IMR-90 (cell line): ENCODE measurements around the gene PCDH1. TPM values are rescaled to one million over a fixed set of nuclear protein-coding genes. Genes with fewer than 3 reads are reported as not detected.

Source experiments
- ATAC-seq: fragments of 200-7000 bp; cut with Tn5 transposase; 2 replicates; pipeline ENCODE4 v1.9.1; 2020; ENCODE audit warnings: low read depth, mild to moderate bottlenecking, moderate library complexity
- BruUV-seq: library from RNA; stranded (reverse); fragments of 400-500 nt; replicated peaks from 2 replicates; lab custom pipeline; 2021; lab: Mats Ljungman, UMichigan
- CTCF ChIA-PET: fragments of 300-600 bp; formaldehyde crosslinking; extraction: SDS; loops from one replicate; lab custom pipeline; 2021; ENCODE audit warnings: antibody characterized with exemption; lab: Yijun Ruan, JAX
- POLR2A ChIA-PET: fragments of 300-600 bp; sonication (Branson Sonifier 250); formaldehyde crosslinking; loops from one replicate; lab custom pipeline; 2022; ENCODE audit warnings: antibody characterized with exemption; ENCODE audit not compliant: unreplicated experiment; lab: Charles Lee
- DNase-seq: peaks from one replicate; pipeline ENCODE4 v3.0.0; 2013
- H2AFZ ChIP-seq: replicated peaks from 2 replicates; pipeline ENCODE3; 2013; ENCODE audit warnings: low read length, mild to moderate bottlenecking; ENCODE audit not compliant: poor library complexity
- H2AK5ac ChIP-seq: 2 replicates; pipeline ENCODE4 v1.6.1; 2013; ENCODE audit warnings: low read depth, low read length, inconsistent platforms
- H2AK9ac ChIP-seq: replicated peaks from 2 replicates; pipeline ENCODE3; 2013; ENCODE audit warnings: mild to moderate bottlenecking, low read depth, low read length, moderate library complexity; ENCODE audit not compliant: poor library complexity
- H2BK120ac ChIP-seq: 2 replicates; pipeline ENCODE4 v1.6.1; 2013; ENCODE audit warnings: low read depth, low read length, inconsistent platforms
- H2BK15ac ChIP-seq: 3 replicates; pipeline ENCODE4 v1.6.1; 2013; ENCODE audit warnings: low read depth, low read length, inconsistent platforms
- H2BK20ac ChIP-seq: 2 replicates; pipeline ENCODE4 v1.6.1; 2013; ENCODE audit warnings: low read depth, mild to moderate bottlenecking, inconsistent platforms, low read length, moderate library complexity
- H2BK5ac ChIP-seq: 2 replicates; pipeline ENCODE4 v1.6.1; 2013; ENCODE audit warnings: mild to moderate bottlenecking, low read depth, low read length, inconsistent platforms; ENCODE audit not compliant: poor library complexity, severe bottlenecking
- H3K14ac ChIP-seq: replicated peaks from 2 replicates; pipeline ENCODE4 v1.6.1; 2013; ENCODE audit warnings: low read depth, low read length, inconsistent platforms
- H3K18ac ChIP-seq: 2 replicates; pipeline ENCODE4 v1.6.1; 2013; ENCODE audit warnings: low read depth, low read length, control low read depth
- H3K23ac ChIP-seq: 2 replicates; pipeline ENCODE4 v1.6.1; 2013; ENCODE audit warnings: low read depth, low read length, inconsistent platforms
- H3K27ac ChIP-seq: 2 replicates; pipeline ENCODE4 v1.5.1; 2013; ENCODE audit warnings: mild to moderate bottlenecking, control low read depth, low read length; ENCODE audit not compliant: insufficient read depth
- H3K27me3 ChIP-seq: 2 replicates; pipeline ENCODE4 v1.6.1; 2013; ENCODE audit warnings: low read length; ENCODE audit not compliant: control insufficient read depth, insufficient read depth
- H3K36me3 ChIP-seq: 2 replicates; pipeline ENCODE4 v1.6.1; 2013; ENCODE audit warnings: low read length, mixed read lengths; ENCODE audit not compliant: control insufficient read depth, insufficient read depth
- H3K4ac ChIP-seq: 2 replicates; pipeline ENCODE4 v1.6.1; 2013; ENCODE audit warnings: low read depth, low read length, inconsistent platforms
- H3K4me1 ChIP-seq: 2 replicates; pipeline ENCODE4 v1.6.1; 2013; ENCODE audit warnings: low read length, mixed read lengths; ENCODE audit not compliant: control insufficient read depth, insufficient read depth
- H3K4me2 ChIP-seq: 2 replicates; pipeline ENCODE4 v1.6.1; 2013; ENCODE audit warnings: low read depth, mild to moderate bottlenecking, control low read depth, low read length, moderate library complexity
- H3K4me3 ChIP-seq: 2 replicates; pipeline ENCODE4 v1.5.1; 2013; ENCODE audit warnings: low read depth, mild to moderate bottlenecking, control low read depth, low read length, moderate library complexity; ENCODE audit not compliant: insufficient read depth
- H3K56ac ChIP-seq: 2 replicates; pipeline ENCODE4 v1.6.1; 2013; ENCODE audit warnings: low read length, inconsistent platforms; ENCODE audit not compliant: insufficient read depth; ENCODE audit errors: extremely low read depth
- H3K79me1 ChIP-seq, 2 experiments: 2 replicates each; pipeline ENCODE4 v1.6.1; 2013; ENCODE audit warnings: low read length in 2 of 2, inconsistent platforms in 1 of 2, low read depth in 1 of 2
- H3K9ac ChIP-seq: 2 replicates; pipeline ENCODE4 v1.6.1; 2013; ENCODE audit warnings: low read depth, low read length, control low read depth
- H3K9me1 ChIP-seq: 2 replicates; pipeline ENCODE4 v1.6.1; 2013; ENCODE audit warnings: low read length, inconsistent platforms; ENCODE audit not compliant: insufficient read depth
- H3K9me3 ChIP-seq: 2 replicates; pipeline ENCODE4 v1.6.1; 2013; ENCODE audit warnings: low read length; ENCODE audit not compliant: control insufficient read depth, insufficient read depth
- H4K20me1 ChIP-seq: 2 replicates; pipeline ENCODE4 v1.6.1; 2013; ENCODE audit warnings: low read length, inconsistent platforms; ENCODE audit not compliant: insufficient read depth
- H4K5ac ChIP-seq: 2 replicates; pipeline ENCODE4 v1.6.1; 2013; ENCODE audit warnings: mild to moderate bottlenecking, low read depth, low read length, control low read depth
- H4K8ac ChIP-seq, 2 experiments: 2 replicates each; pipeline ENCODE4 v1.6.1; 2013; ENCODE audit warnings: low read depth in 2 of 2, low read length in 2 of 2, control low read depth in 1 of 2, inconsistent platforms in 1 of 2
- H4K91ac ChIP-seq: 2 replicates; pipeline ENCODE4 v1.6.1; 2013; ENCODE audit warnings: low read depth, low read length, inconsistent platforms; ENCODE audit not compliant: insufficient read depth
- BHLHE40 ChIP-seq: fragments of 150-350 bp; IDR thresholded peaks from 2 replicates; pipeline ENCODE4 v1.6.1; 2016; ENCODE audit warnings: mild to moderate bottlenecking, low read depth, low read length
- CEBPB ChIP-seq: IDR thresholded peaks from 2 replicates; pipeline ENCODE4 v1.6.1; 2012; ENCODE audit warnings: low read depth, low read length, improper control_type of control experiment
- CHD1 ChIP-seq: IDR thresholded peaks from 2 replicates; pipeline ENCODE4 v1.6.1; 2012; ENCODE audit warnings: low read depth, low read length, improper control_type of control experiment
- CTCF ChIP-seq: conservative IDR thresholded peaks from 2 replicates; pipeline ENCODE4 v1.5.1; 2012; ENCODE audit warnings: mild to moderate bottlenecking, low read depth, low read length, improper control_type of control experiment
- FOS ChIP-seq: fragments of 150-350 bp; IDR thresholded peaks from 2 replicates; pipeline ENCODE4 v1.6.1; 2016; ENCODE audit warnings: low read depth, low read length
- MAFK ChIP-seq: IDR thresholded peaks from 2 replicates; pipeline ENCODE4 v1.6.1; 2012; ENCODE audit warnings: low read depth, low read length, improper control_type of control experiment
- MAZ ChIP-seq: IDR thresholded peaks from 2 replicates; pipeline ENCODE4 v1.6.1; 2012; ENCODE audit warnings: low read depth, mild to moderate bottlenecking, low read length, improper control_type of control experiment, moderate library complexity, borderline replicate concordance
- MXI1 ChIP-seq: IDR thresholded peaks from 2 replicates; pipeline ENCODE4 v1.6.1; 2012; ENCODE audit warnings: low read depth, mild to moderate bottlenecking, low read length, moderate library complexity, borderline replicate concordance
- POLR2A ChIP-seq: IDR thresholded peaks from 2 replicates; pipeline ENCODE4 v1.6.1; 2012; ENCODE audit warnings: mild to moderate bottlenecking, low read depth, low read length
- RAD21 ChIP-seq: IDR thresholded peaks from 2 replicates; pipeline ENCODE4 v1.6.1; 2012; ENCODE audit warnings: low read length, improper control_type of control experiment
- RCOR1 ChIP-seq: IDR thresholded peaks from 2 replicates; pipeline ENCODE4 v1.6.1; 2012; ENCODE audit warnings: mild to moderate bottlenecking, low read length, improper control_type of control experiment; ENCODE audit not compliant: insufficient replicate concordance
- RFX5 ChIP-seq: IDR thresholded peaks from 2 replicates; pipeline ENCODE4 v1.8.0; 2012; ENCODE audit warnings: low read depth, mild to moderate bottlenecking, low read length, moderate library complexity
- SMC3 ChIP-seq: fragments of 150-350 bp; IDR thresholded peaks from 2 replicates; pipeline ENCODE4 v1.6.1; 2016; ENCODE audit warnings: low read depth, mild to moderate bottlenecking, antibody characterized with exemption, low read length, moderate library complexity
- WGBS, 2 experiments: methylation state at CpG; one replicate each; pipeline versions ENCODE4 v1.1.5 to v1.1.7; 2013; ENCODE audit warnings: missing lambda C conversion rate in 2 of 2; ENCODE audit not compliant: insufficient read length in 1 of 2; ENCODE audit errors: extremely low coverage in 2 of 2; 5-methylcytosine and 5-hydroxymethylcytosine counted together
- dilution Hi-C: fragments of 300-500 bp; cut with HindIII; formaldehyde crosslinking; loops from one replicate; pipeline ENCODE4 v1.14.3; 2018; ENCODE audit warnings: low sequenced_read_pairs; ENCODE audit not compliant: unreplicated experiment
- in situ Hi-C: fragments of 300-500 bp; cut with MboI; formaldehyde crosslinking; loops from 3 replicates; pipeline ENCODE4 v1.14.3; 2019; ENCODE audit warnings: low sequenced_read_pairs, inconsistent platforms, mixed read lengths
- intact Hi-C: fragments of 100-400 bp; cut with micrococcal nuclease; formaldehyde crosslinking; loops from 2 replicates; pipeline ENCODE4 v1.10.0; 2022
- polyA plus RNA-seq, 3 experiments: library from polyadenylated mRNA; depleted of rRNA; stranded (reverse); fragments of >200 nt; gene quantifications; 2 replicates each; pipeline ENCODE4 v1.2.3, GENCODE V29; 2012; ENCODE audit warnings: low replicate concordance in 1 of 3
- total RNA-seq: library from RNA; depleted of rRNA; stranded (reverse); fragments of >200 nt; gene quantifications from 2 replicates; pipeline ENCODE4 v1.2.3, GENCODE V29; 2012
- TF ChIP-seq, protein P1 (sequence below): fragments of 150-350 bp; IDR thresholded peaks from 2 replicates; pipeline ENCODE4 v1.6.1; 2016; ENCODE audit warnings: low read depth, mild to moderate bottlenecking, low read length, moderate library complexity, borderline replicate concordance

The PCDH1 gene
- total and polyA plus RNA-seq, 2 of the 4 experiments (the other 2 are of a cell fraction) = 0.74 to 0.90 TPM

GRCh38 chr5:141879941-141880738 is 1.9 kb upstream of the PCDH1 start:
- Histone ChIP-seq H2AK5ac (no peak overlapping the region), H2AK9ac (no peak overlapping the region), H4K91ac (no peak overlapping the region), H2AFZ (no peak overlapping the region), H3K56ac (no peak overlapping the region), H3K4me1 (peaks cover 8% of the 10 kb centered on the region; the same call in 1 of the 2 replicates), H2BK20ac (no peak overlapping the region), H3K9me3 (0 out of 2 replicates have a peak, but pooled peaks cover 2% of the 10 kb centered on the region), H3K27ac (no peak overlapping the region), H3K79me1 (no peaks in the 10 kb centered on the region), H2BK120ac (no peak overlapping the region), H4K20me1 (peaks cover 2% of the 10 kb centered on the region; the same call in 1 of the 2 replicates), H2BK5ac (no peak overlapping the region), H3K18ac (no peak overlapping the region), H4K8ac (no peak overlapping the region), H3K4ac (no peak overlapping the region), H3K14ac (no peak overlapping the region), H3K23ac (no peak overlapping the region), H3K9me1 (no peaks in the 10 kb centered on the region), H3K4me2 (no peak overlapping the region), H3K36me3 (no peaks in the 10 kb centered on the region), H3K27me3 (peaks cover 81% of the 10 kb centered on the region), H4K5ac (no peak overlapping the region), H3K9ac (no peak overlapping the region), H3K4me3 (no peak overlapping the region), H2BK15ac (no peak overlapping the region)
- ATAC-seq (no peak), DNase-seq (no peak)
- in situ Hi-C loops = loop anchor here (5.0 kb wide), 2 partner anchors 77 to 183 kb away; partner anchors contain the start of gene PCDH12
- dilution Hi-C loops = no loop called here
- CTCF ChIA-PET = interaction anchor here (0.5 to 4.3 kb wide), 11 partner anchors 9 to 188 kb away, joined by 3 to 31 read pairs (median 4); partner anchors contain the start of gene RNF14
- WGBS, 2 experiments = 0% methylated on average over 1 of the region's 7 CpGs; no CpG with 5 or more reads in 1 of the 2 experiments
- no TSS peak for BruUV-seq
- intact Hi-C loops = loop anchor here (1.0 kb wide), 4 partner anchors 123 to 215 kb away; no protein-coding TSS in a partner anchor
- POLR2A ChIA-PET = no interaction called here
- TF ChIP-seq BHLHE40 = no peak
- TF ChIP-seq MAFK = no peak
- no peak for TF ChIP-seq CEBPB
- no peak for TF ChIP-seq RFX5
- TF ChIP-seq POLR2A = no peak
- no peak for TF ChIP-seq RCOR1
- no peak for TF ChIP-seq MAZ
- TF ChIP-seq MXI1 = no peak
- no peak for TF ChIP-seq RAD21
- TF ChIP-seq CHD1 = no peak
- no peak for TF ChIP-seq SMC3
- no peak for TF ChIP-seq FOS
- TF ChIP-seq, protein P1, sequence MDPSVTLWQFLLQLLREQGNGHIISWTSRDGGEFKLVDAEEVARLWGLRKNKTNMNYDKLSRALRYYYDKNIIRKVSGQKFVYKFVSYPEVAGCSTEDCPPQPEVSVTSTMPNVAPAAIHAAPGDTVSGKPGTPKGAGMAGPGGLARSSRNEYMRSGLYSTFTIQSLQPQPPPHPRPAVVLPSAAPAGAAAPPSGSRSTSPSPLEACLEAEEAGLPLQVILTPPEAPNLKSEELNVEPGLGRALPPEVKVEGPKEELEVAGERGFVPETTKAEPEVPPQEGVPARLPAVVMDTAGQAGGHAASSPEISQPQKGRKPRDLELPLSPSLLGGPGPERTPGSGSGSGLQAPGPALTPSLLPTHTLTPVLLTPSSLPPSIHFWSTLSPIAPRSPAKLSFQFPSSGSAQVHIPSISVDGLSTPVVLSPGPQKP = no peak
- no peak for TF ChIP-seq CTCF
